ENCODE measurements around the gene HTR7. TPM values are rescaled to one million over a fixed set of nuclear protein-coding genes. Genes with fewer than 3 reads are reported as not detected.

The HTR7 gene
- total RNA-seq, 1 donor from 2014 or later: 16.3 TPM

DNA sequence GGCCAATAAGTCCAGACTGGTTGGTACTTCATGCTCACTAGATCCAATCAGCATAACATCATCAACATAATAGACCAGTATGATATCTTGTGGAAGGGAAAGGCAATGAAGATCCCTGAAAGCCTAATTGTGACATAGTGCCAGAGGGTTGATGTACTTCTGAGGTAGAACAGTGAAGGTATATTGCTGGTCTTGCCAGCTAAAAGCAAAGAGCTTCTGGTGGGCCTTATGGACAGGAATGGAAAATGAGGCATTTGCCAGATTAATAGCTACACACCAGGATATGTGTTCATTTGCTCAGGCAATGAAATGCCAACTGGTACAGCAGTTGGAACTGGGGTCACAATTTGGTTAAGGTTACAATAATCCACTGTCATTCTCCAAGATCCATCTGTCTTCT lies 156.4 kb downstream of the HTR7 start:
- DNase-seq (ENCODE audit: low read depth) (no peak), FAIRE-seq (no peak)
- TF ChIP-seq, protein P1, sequence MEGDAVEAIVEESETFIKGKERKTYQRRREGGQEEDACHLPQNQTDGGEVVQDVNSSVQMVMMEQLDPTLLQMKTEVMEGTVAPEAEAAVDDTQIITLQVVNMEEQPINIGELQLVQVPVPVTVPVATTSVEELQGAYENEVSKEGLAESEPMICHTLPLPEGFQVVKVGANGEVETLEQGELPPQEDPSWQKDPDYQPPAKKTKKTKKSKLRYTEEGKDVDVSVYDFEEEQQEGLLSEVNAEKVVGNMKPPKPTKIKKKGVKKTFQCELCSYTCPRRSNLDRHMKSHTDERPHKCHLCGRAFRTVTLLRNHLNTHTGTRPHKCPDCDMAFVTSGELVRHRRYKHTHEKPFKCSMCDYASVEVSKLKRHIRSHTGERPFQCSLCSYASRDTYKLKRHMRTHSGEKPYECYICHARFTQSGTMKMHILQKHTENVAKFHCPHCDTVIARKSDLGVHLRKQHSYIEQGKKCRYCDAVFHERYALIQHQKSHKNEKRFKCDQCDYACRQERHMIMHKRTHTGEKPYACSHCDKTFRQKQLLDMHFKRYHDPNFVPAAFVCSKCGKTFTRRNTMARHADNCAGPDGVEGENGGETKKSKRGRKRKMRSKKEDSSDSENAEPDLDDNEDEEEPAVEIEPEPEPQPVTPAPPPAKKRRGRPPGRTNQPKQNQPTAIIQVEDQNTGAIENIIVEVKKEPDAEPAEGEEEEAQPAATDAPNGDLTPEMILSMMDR (IDR thresholded peaks at IDR 0.05; ENCODE audit: insufficient read depth, low read length, severe bottlenecking): no peak
- no peak overlapping the region for H3K4me3 ChIP-seq (ENCODE audit: low read depth, low read length)
- no peaks in the 10 kb centered on the region for H3K27me3 ChIP-seq (ENCODE audit: control insufficient read depth, insufficient read depth, low read length)
- no peaks in the 10 kb centered on the region for H3K36me3 ChIP-seq (ENCODE audit: control insufficient read depth, insufficient read depth, low read length)

DNA sequence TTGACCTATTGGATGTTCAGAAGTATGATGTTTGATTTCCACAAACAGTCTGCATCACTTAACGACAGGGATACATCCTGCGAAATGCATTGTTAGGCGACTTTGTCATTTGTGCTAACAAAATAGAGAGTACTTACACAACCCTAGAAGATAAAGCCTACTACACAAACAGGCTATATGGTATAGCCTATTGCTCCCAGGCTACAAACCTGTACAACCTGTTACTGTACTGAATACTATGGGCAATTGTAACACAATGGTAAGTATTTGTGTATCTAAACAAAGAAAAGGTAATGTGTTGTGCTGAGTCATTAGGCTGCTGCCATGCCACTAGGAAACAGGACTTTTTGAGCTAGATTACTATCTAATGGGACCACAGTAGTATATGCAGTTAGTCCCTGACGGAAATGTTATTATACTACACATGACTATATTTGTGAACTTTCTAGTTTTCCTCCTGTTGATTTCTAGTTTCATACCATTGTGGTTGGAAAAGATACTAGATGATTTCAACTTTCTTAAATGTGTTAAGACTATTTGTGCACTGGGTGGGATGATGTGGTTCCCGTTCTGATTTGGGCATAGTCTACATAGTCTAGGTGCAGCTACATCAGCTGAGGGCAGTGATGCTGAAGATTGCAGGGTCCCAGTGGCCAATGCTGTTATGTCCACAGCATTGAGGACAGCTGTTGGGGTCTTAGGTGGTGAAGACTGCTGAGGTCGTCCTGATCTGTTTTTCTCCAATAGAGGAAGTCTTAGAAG lies 161.7 kb downstream of the HTR7 start:
- DNase-seq (ENCODE audit: low read depth): peak; percentile 34
- Histone ChIP-seq H3K27me3 (ENCODE audit: control insufficient read depth, insufficient read depth, low read length) (no peaks in the 10 kb centered on the region), H3K36me3 (ENCODE audit: control insufficient read depth, insufficient read depth, low read length) (no peaks in the 10 kb centered on the region), H3K4me3 (ENCODE audit: low read depth, low read length) (no peak overlapping the region)
- TF ChIP-seq, protein P1 (IDR thresholded peaks at IDR 0.05; ENCODE audit: insufficient read depth, low read length, severe bottlenecking): no peak
- no peak for FAIRE-seq

Other genes starting within 250 kb of the HTR7 start
- 24.1 and 25.0 TPM in 2 replicates for gene RPP30, start 13.9 kb upstream of the HTR7 start, total RNA-seq
- under 0.01 TPM in 1 of 2 replicates, not detected in the other for gene ANKRD1, start 63.0 kb upstream of the HTR7 start, total RNA-seq